Astrocyte of the cerebellum (primary cell): Measurements from ENCODE around the gene RDH13.

ENCODE experiments used
- DNase-seq: peaks from one replicate; pipeline ENCODE4 v3.0.0-alpha.2; 2011; ENCODE audit warnings: low read depth
- H3K4me3 ChIP-seq: 2 replicates; pipeline ENCODE4 v1.5.1; 2011; ENCODE audit warnings: mild to moderate bottlenecking, low read depth, low read length, moderate library complexity
- CTCF ChIP-seq: IDR thresholded peaks from 2 replicates; pipeline ENCODE4 v1.5.1; 2012; ENCODE audit warnings: low read length, low read depth, moderate library complexity, mild to moderate bottlenecking; ENCODE audit errors: missing control alignments
- in situ Hi-C: cut with HindIII; loops from 2 replicates; pipeline ENCODE4 v1.10.0; 2017; ENCODE audit warnings: low sequenced_read_pairs

The RDH13 gene

DNA sequence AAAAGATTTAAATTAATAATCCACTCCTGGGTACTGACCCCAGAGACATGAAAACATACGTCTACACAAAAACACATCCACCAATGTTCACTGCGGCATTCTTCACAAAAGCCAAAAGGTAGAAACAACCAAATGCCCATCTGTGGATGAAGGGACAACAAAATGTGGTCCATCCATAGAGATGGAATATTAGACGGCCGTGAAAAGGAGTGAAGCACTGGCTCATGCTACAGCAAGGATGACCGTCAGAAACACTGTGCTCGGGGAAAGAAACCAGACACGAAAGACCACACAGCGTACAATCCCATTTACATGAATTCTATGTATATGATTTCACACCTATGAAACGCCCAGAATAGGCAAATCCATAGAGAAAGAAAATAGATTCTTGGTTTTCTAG, 6.1 kb downstream of the RDH13 start:
- no peak for TF ChIP-seq CTCF
- in situ Hi-C loops = no loop called here
- no peak overlapping the region for H3K4me3 ChIP-seq
- DNase-seq = no peak

- no peak for DNase-seq
- H3K4me3 ChIP-seq = no peak overlapping the region
- in situ Hi-C loops = no loop called here
- no peak for TF ChIP-seq CTCF
Observed at GRCh38 chr19:55053735-55054134, 9.2 kb downstream of the RDH13 start.

- no peak for TF ChIP-seq CTCF
- in situ Hi-C loops = no loop called here
- H3K4me3 ChIP-seq = no peak overlapping the region
- no peak for DNase-seq
Observed at GRCh38 chr19:55050749-55051532, 12.0 kb downstream of the RDH13 start.

GRCh38 chr19:55048446-55048845, 14.5 kb downstream of the RDH13 start:
- no peak for TF ChIP-seq CTCF
- DNase-seq = no peak
- no peak overlapping the region for H3K4me3 ChIP-seq
- in situ Hi-C loops = no loop called here

DNA sequence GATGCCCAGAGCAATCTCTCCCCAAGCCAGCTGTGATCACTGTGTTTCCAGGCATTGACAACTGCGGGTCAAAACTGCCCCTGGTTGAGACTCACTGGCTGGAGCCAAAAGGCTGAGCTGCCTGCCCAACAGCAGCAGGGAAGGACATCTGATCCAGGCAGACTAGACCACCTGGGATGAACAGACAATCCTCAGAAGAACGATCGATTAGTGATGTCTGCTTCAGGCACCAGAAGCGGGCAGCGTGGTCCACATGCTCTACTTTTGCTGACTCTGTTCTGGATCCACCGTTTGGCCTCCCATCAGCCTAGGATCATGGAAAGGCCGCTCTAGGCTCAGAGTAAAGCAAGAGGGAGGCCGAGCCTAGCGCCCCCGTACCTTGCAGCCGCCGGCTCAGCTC, 15.0 kb downstream of the RDH13 start:
- no peak overlapping the region for H3K4me3 ChIP-seq
- no peak for TF ChIP-seq CTCF
- in situ Hi-C loops = no loop called here
- DNase-seq = no peak

GRCh38 chr19:55046975-55047622, 15.8 kb downstream of the RDH13 start:
- in situ Hi-C loops = no loop called here
- no peak for DNase-seq
- no peak for TF ChIP-seq CTCF
- no peak overlapping the region for H3K4me3 ChIP-seq
